ENCODE data around the gene UBE2E3.
"Not testable (repeated sequence)": the region's sequence is repeated elsewhere in the genome, so short reads cannot be mapped to it uniquely, and the experiment has no call there.

Gene UBE2E3

GRCh38 chr2:181036848-181037603 lies 56.6 kb downstream of the UBE2E3 start:
- DNase-seq: no peak

DNA sequence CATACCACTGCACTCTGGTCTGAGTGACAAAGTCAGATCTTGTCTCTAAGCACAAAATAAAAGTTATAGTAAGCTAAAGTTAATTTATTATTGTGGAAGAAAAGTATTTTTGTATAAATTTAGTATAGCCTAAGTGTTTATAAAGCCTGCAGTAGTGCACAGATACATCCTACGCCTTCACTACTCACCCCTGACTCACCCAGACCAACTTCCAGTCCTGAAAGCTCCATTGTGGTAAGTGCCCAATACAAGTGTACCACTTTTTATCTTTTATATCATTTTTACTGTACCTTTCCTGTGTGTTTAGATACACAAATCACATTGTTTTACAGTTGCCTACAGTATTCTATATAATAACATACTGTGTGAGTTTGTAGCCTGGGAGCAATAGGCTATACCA lies 57.5 kb downstream of the UBE2E3 start:
- DNase-seq: no peak

GRCh38 chr2:181038796-181039195 lies 58.4 kb downstream of the UBE2E3 start:
- DNase-seq: no peak

- not testable (repeated sequence) for DNase-seq
Observed at GRCh38 chr2:181040839-181041238, 60.4 kb downstream of the UBE2E3 start.

- no peak for DNase-seq
Observed at GRCh38 chr2:181041661-181042060, 61.3 kb downstream of the UBE2E3 start.

GRCh38 chr2:181042706-181043105 lies 62.3 kb downstream of the UBE2E3 start:
- DNase-seq: no peak

- DNase-seq: no peak
Observed at GRCh38 chr2:181046833-181047232, 66.4 kb downstream of the UBE2E3 start.

GRCh38 chr2:181047829-181048228 lies 67.4 kb downstream of the UBE2E3 start:
- no peak for DNase-seq

DNA sequence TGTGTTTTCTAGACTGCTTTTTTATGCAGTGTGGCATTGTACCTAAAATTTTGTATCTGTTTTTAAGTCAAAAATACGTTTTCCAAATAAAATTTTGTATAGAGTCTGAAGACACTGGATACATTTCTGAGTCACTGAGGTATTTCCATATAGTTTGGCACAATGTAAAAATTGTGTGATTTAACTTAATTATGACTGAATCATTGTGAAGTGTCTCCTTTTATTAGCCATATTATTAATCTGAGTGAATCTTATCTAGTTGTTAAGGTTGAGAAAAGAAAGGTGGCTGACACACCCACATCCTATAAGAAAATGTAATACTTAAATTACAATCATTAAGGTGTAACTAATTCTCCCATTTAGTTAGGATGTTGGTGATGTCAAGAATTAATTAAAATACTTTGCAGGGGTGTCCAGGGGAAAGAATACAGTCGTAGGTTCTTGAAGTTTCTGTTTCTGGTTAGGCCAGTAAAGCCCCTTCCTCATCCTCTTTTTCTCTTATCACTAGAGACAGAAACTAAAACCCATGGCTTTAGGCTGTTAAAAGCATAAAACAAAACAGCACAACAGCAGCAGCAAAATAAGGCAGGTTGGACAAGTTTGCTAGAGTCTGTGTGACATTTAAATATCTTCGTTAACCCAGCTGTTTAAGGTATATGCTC lies 71.6 kb downstream of the UBE2E3 start:
- no peak for DNase-seq

DNA sequence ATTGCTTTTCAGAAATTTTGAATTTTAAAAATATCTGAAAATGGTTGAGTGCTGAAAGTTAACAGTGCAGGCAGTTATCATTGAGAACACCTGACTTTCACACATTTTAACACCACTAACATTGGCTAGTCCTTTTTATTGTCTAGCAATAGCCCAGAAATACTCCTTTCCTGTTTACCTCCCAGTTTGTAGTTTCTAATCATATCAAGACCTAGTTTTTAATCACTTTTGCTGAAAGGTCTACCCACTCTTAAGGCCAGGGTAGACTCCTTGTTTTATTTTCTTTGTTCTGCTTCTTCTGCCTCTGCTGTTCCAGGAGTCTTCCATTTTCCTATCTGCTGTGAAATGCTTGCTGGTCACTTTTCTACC lies 72.1 kb downstream of the UBE2E3 start:
- DNase-seq: no peak

GRCh38 chr2:181054256-181054655 lies 73.9 kb downstream of the UBE2E3 start:
- DNase-seq: no peak

DNA sequence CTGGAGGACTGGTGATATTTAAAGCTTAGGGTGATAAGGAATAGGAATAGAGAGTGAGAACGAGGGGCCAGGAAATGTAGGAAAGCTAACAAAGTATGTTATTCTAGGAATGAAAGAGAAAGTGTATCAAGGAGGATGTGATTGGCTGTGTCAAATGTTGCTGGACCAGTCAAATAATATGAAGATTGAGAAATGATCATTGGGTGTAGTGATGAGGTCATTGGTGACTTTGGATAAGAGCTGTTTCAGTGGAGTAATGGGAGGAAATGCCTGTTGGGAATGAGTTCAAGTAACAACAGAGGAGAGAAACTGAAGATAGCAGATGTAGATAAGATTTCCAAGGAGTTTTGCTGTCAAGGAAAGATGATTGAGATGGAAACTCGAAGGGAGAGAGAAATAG lies 74.4 kb downstream of the UBE2E3 start:
- no peak for DNase-seq

DNA sequence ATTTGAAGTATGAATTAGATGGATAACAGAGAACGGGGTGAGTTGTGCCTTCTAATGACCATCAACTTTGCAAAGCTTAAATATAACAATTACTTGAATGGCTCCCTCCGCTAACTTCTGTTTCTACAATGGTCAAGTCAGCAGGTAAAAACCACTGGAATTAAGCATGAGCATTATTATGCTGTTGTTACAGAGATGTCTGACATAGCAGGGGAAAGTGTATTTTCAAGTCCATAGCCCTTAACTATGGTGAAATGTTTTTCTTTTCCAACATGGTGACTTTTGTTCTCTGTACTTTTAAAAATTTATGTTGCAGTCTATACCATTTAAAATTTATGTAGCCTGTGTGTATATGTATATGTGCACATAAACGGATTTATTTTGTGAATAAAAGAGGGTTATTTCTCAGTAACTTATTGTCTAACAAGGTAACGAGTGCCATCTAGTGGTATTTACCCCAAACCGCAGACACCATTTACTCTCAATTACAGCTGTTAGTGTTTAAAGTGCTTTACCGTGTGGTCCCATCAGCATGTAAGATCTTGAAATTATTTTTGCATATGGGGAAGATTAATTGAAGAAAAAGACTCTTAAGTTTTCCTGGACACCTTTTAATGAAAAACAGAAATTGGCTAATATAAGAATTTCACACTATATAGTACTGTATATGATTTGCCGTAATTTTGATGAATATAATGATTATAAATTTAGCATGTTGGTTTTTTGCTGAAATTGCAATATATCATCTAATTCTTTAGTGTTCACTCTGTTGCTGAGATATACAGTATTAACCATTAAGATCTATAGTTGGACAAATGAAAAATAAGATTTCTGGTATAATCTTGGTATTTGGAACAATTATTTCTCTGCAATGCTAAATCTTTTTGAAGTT lies 78.2 kb downstream of the UBE2E3 start:
- peak; percentile 50 for DNase-seq

- no peak for DNase-seq
Observed at GRCh38 chr2:181063696-181064095, 83.3 kb downstream of the UBE2E3 start.

GRCh38 chr2:181065458-181065857 lies 85.1 kb downstream of the UBE2E3 start:
- DNase-seq: no peak

DNA sequence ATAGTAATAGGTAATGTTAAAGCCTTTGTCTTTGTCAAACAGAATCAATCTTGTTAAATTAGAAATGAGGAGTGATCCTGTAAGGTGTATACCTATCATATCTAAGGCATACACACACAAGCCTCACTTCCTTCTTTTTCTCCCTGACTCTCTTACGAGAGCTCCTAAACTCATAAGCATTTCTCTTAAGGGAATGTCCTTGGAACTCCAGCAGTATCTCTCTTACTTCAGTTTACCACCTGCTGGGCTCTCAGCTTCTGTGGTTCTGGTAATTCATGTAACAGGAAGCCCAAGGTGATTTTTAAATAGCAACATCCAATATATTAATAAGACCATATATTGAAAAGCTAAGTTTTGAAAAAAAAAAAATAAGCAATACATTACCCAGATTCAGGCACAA lies 85.9 kb downstream of the UBE2E3 start:
- DNase-seq: no peak

DNA sequence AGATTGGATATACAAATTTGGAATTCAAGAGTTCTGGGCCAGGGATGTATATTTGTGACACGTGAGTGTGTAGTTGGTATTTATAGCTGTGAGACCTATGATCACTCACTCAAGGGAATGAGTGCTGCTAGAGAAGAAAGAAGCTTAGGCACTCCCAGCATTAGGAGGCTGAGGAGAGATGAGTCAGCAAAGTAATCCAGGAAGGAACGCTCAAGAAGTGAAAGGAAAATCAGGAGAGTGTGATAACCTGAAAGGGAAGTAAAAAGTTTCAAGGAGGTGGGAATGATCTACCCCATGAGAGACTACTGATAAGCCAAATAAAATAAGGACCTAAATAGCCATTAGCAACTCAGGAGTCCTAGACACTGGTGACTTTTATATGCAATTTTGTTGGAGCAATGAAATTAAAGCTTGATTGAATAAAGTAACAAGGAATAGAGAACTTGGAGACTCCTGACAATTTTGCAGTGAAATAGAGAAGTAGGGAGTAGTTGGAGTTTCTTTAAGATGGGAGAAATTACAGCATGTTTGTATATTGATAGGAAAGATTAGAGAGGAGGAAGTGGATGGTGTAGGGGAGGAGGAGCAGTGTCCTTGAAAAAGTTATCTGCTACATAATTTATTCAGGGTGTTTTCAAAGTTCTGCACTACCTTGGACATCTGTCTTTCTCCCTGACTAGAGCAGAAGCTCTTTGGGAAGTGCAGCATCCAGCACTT lies 89.9 kb downstream of the UBE2E3 start:
- no peak for DNase-seq

GRCh38 chr2:181070836-181071200 lies 90.4 kb downstream of the UBE2E3 start:
- no peak for DNase-seq

DNA sequence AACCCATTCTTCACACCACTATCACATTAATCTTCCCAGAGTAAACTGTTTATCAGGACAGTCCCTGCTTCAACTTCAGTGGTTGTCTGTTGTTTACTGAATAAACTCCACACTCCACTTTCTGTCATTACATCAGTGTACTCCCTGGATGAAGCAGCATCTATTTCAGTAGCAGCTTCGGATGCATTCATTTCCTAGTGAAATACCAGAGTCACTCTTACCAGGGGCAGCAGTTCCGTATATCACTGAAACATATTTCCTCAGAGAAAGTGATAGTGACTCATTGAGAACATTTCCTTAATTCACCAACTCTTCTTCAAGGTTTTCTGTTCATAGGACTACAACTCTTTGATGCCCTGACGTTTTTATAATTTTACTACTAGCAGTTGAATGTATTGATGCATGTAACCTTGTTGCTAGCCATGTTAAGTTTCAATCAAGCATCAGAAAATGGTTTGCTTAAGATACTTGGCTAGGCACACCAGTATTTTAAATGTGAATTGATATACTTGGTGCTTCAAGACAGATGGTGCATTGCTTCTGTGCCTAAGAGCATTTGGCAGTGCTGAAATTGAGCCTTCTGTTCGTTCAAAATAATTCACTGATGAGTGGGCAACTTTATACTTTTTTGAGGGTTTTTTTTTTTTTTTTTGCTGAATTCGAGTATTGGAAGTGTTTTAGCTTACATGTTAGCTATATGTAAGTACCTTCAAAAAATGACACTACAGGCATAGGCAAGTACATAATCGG lies 92.3 kb downstream of the UBE2E3 start:
- no peak for DNase-seq

- no peak for DNase-seq
Observed at GRCh38 chr2:181073896-181074295, 93.5 kb downstream of the UBE2E3 start.

GRCh38 chr2:181074457-181074856 lies 94.1 kb downstream of the UBE2E3 start:
- DNase-seq: no peak

DNA sequence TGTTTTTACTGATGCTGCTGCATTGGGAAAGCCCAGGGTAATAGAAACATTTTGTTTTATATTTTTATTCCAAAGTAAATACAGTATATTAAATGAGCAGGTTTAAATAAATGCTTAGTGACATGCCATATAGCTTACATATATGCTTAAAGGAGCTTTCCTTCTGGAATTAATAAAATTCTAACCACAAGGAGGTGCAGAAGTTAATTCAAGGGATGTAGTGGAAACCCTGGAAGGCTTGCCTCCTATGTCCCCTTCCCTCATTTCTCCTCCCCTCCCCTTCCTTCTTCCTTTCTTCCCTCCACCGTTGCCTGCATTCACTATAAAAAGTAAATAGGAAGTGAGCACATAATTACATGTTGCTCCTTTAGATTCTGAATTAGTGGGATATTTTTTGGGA lies 96.3 kb downstream of the UBE2E3 start:
- no peak for DNase-seq

Data from stimulated activated CD8-positive, alpha-beta memory T cell treated with anti-CD3 and anti-CD28 coated beads, Interleukin-4, amount 100 ng/mL, for 48 hours (primary cell).